Measurements from ENCODE around the gene CHAF1B.

- TF ChIP-seq CTCF (conservative IDR thresholded peaks at IDR 0.05; ENCODE audit: low read depth, low read length) (no peak), EZH2 (IDR thresholded peaks at IDR 0.05; ENCODE audit: borderline replicate concordance, low read depth, low read length, poor library complexity, severe bottlenecking) (no peak)
Measured at GRCh38 chr21:36425286-36425685, 40.1 kb downstream of the CHAF1B start.

Measured in A673 (cell line).